HEK293 (cell line): ENCODE measurements around the gene CCDC9.
A peak's percentile ranks its signal among the peaks of the same experiment; 100 is the strongest.

Source experiments
- CTCF ChIA-PET: fragments of 350-600 bp; formaldehyde crosslinking; extraction: SDS; loops from one replicate; lab custom pipeline; 2021; ENCODE audit warnings: antibody characterized with exemption; lab: Yijun Ruan, JAX
- POLR2A ChIA-PET: fragments of 300-600 bp; formaldehyde crosslinking; extraction: SDS; loops from one replicate; lab custom pipeline; 2020; ENCODE audit warnings: antibody characterized with exemption, inconsistent platforms; lab: Yijun Ruan, JAX
- H3K27ac ChIP-seq: fragments of 200-500 bp; sonication (Bioruptor generic); 2 replicates; pipeline ENCODE4 v1.5.1; 2014; ENCODE audit warnings: low read depth, low read length, control low read depth, inconsistent platforms; ENCODE audit errors: extremely low read depth
- H3K36me3 ChIP-seq, 2 experiments: fragments of 200-500 bp in 1 of 2; sonication (Bioruptor generic) in 1 of 2; 1 replicate in 1 of 2; 2 replicates in 1 of 2; pipeline ENCODE4 v1.5.1; 2014 to 2017; ENCODE audit warnings: inconsistent platforms in 2 of 2, low read length in 2 of 2; ENCODE audit not compliant: control insufficient read depth in 2 of 2, insufficient read depth in 1 of 2
- H3K4me1 ChIP-seq: fragments of 200-500 bp; sonication (Bioruptor generic); 2 replicates; pipeline ENCODE4 v1.5.1; 2014; ENCODE audit warnings: mild to moderate bottlenecking, low read length, inconsistent platforms; ENCODE audit not compliant: control insufficient read depth, insufficient read depth
- H3K4me3 ChIP-seq: 2 replicates; pipeline ENCODE4 v1.5.1; 2011; ENCODE audit warnings: low read depth, mild to moderate bottlenecking, control low read depth, low read length, moderate library complexity
- H3K9me3 ChIP-seq: fragments of 200-500 bp; sonication (Bioruptor generic); 2 replicates; pipeline ENCODE4 v1.5.1; 2014; ENCODE audit warnings: low read depth, low read length, inconsistent platforms; ENCODE audit not compliant: control insufficient read depth, insufficient read depth
- CTCF ChIP-seq: fragments of 450-650 bp; formaldehyde crosslinking; IDR thresholded peaks from 2 replicates; pipeline ENCODE4 v1.5.1; 2016; ENCODE audit warnings: missing biosample characterization, missing genetic modification characterization
- FEZF1 ChIP-seq: fragments of 450-650 bp; formaldehyde crosslinking; IDR thresholded peaks from 2 replicates; pipeline ENCODE4 v1.5.1; 2016; ENCODE audit warnings: missing biosample characterization, missing genetic modification characterization
- GLIS1 ChIP-seq: fragments of 450-650 bp; formaldehyde crosslinking; IDR thresholded peaks from 2 replicates; pipeline ENCODE4 v1.5.1; 2016; ENCODE audit warnings: missing biosample characterization, missing genetic modification characterization
- HOXD13 ChIP-seq: sonication (generic); formaldehyde crosslinking; IDR thresholded peaks from 2 replicates; pipeline ENCODE4 v1.8.0; 2022; ENCODE audit warnings: missing genetic modification reagents, borderline replicate concordance
- KLF16 ChIP-seq: fragments of 450-650 bp; formaldehyde crosslinking; IDR thresholded peaks from 2 replicates; pipeline ENCODE4 v1.5.1; 2017; ENCODE audit warnings: missing biosample characterization, missing genetic modification characterization
- KLF8 ChIP-seq: fragments of 450-650 bp; formaldehyde crosslinking; IDR thresholded peaks from 2 replicates; pipeline ENCODE4 v1.5.1; 2016; ENCODE audit warnings: missing biosample characterization, missing genetic modification characterization
- OVOL3 ChIP-seq: fragments of 450-650 bp; formaldehyde crosslinking; IDR thresholded peaks from 2 replicates; pipeline ENCODE4 v1.5.1; 2016; ENCODE audit warnings: missing biosample characterization, missing genetic modification characterization
- PATZ1 ChIP-seq: fragments of 450-650 bp; formaldehyde crosslinking; IDR thresholded peaks from 2 replicates; pipeline ENCODE4 v1.5.1; 2016; ENCODE audit warnings: missing biosample characterization, missing genetic modification characterization
- PRDM1 ChIP-seq: fragments of 450-650 bp; formaldehyde crosslinking; IDR thresholded peaks from 2 replicates; pipeline ENCODE4; 2016; ENCODE audit warnings: missing biosample characterization, missing genetic modification characterization
- SCRT1 ChIP-seq: fragments of 450-650 bp; formaldehyde crosslinking; IDR thresholded peaks from 2 replicates; pipeline ENCODE4 v1.5.1; 2016; ENCODE audit warnings: missing biosample characterization, missing genetic modification characterization, borderline replicate concordance
- SP2 ChIP-seq: fragments of 450-650 bp; formaldehyde crosslinking; IDR thresholded peaks from 2 replicates; pipeline ENCODE4 v1.5.1; 2016; ENCODE audit warnings: missing biosample characterization, missing genetic modification characterization
- TRIM28 ChIP-seq: IDR thresholded peaks from 2 replicates; pipeline ENCODE4 v1.6.1; 2011; ENCODE audit warnings: low read length, control low read depth, borderline replicate concordance
- ZBTB7A ChIP-seq: fragments of 450-650 bp; formaldehyde crosslinking; IDR thresholded peaks from 2 replicates; pipeline ENCODE4 v1.5.1; 2016; ENCODE audit warnings: low read depth, missing biosample characterization, missing genetic modification characterization
- ZFP37 ChIP-seq: fragments of 450-650 bp; formaldehyde crosslinking; IDR thresholded peaks from 2 replicates; pipeline ENCODE4 v1.5.1; 2016; ENCODE audit warnings: missing biosample characterization, missing genetic modification characterization
- ZNF114 ChIP-seq: fragments of 450-650 bp; formaldehyde crosslinking; IDR thresholded peaks from 2 replicates; pipeline ENCODE4 v1.5.0; 2017; ENCODE audit warnings: missing biosample characterization, missing genetic modification characterization
- ZNF132 ChIP-seq: fragments of 450-650 bp; formaldehyde crosslinking; IDR thresholded peaks from 2 replicates; pipeline ENCODE4 v1.5.1; 2017; ENCODE audit warnings: missing biosample characterization, missing genetic modification characterization, borderline replicate concordance
- ZNF146 ChIP-seq: fragments of 450-650 bp; formaldehyde crosslinking; IDR thresholded peaks from 2 replicates; pipeline ENCODE4 v1.5.1; 2016; ENCODE audit warnings: missing biosample characterization, missing genetic modification characterization
- ZNF16 ChIP-seq: fragments of 450-650 bp; formaldehyde crosslinking; IDR thresholded peaks from 2 replicates; pipeline ENCODE4 v1.5.1; 2016; ENCODE audit warnings: low read depth, missing biosample characterization, missing genetic modification characterization
- ZNF221 ChIP-seq: fragments of 450-650 bp; formaldehyde crosslinking; IDR thresholded peaks from 2 replicates; pipeline ENCODE4 v1.5.1; 2017; ENCODE audit warnings: missing biosample characterization, missing genetic modification characterization, borderline replicate concordance
- ZNF248 ChIP-seq: fragments of 450-650 bp; formaldehyde crosslinking; IDR thresholded peaks from 2 replicates; pipeline ENCODE4 v1.5.1; 2017; ENCODE audit warnings: missing biosample characterization, missing genetic modification characterization
- ZNF302 ChIP-seq: fragments of 450-650 bp; formaldehyde crosslinking; IDR thresholded peaks from 2 replicates; pipeline ENCODE4 v1.5.1; 2016; ENCODE audit warnings: missing biosample characterization, missing genetic modification characterization, low read depth
- ZNF341 ChIP-seq: fragments of 450-650 bp; formaldehyde crosslinking; IDR thresholded peaks from 2 replicates; pipeline ENCODE4; 2016; ENCODE audit warnings: low read depth, missing biosample characterization, missing genetic modification characterization
- ZNF350 ChIP-seq: fragments of 450-650 bp; formaldehyde crosslinking; IDR thresholded peaks from 2 replicates; pipeline ENCODE4 v1.5.0; 2017; ENCODE audit warnings: missing biosample characterization, mild to moderate bottlenecking, missing genetic modification characterization
- ZNF391 ChIP-seq: fragments of 450-650 bp; formaldehyde crosslinking; IDR thresholded peaks from 2 replicates; pipeline ENCODE4 v1.5.1; 2016; ENCODE audit warnings: low read depth, missing biosample characterization, missing genetic modification characterization, borderline replicate concordance
- ZNF416 ChIP-seq: fragments of 450-650 bp; formaldehyde crosslinking; IDR thresholded peaks from 2 replicates; pipeline ENCODE4 v1.5.1; 2016; ENCODE audit warnings: missing biosample characterization, missing genetic modification characterization
- ZNF473 ChIP-seq: fragments of 450-650 bp; formaldehyde crosslinking; IDR thresholded peaks from 2 replicates; pipeline ENCODE4 v1.5.1; 2017; ENCODE audit warnings: missing biosample characterization, missing genetic modification characterization
- ZNF48 ChIP-seq: fragments of 450-650 bp; formaldehyde crosslinking; IDR thresholded peaks from 2 replicates; pipeline ENCODE4 v1.5.1; 2016; ENCODE audit warnings: missing biosample characterization, missing genetic modification characterization
- ZNF488 ChIP-seq: fragments of 450-650 bp; formaldehyde crosslinking; IDR thresholded peaks from 2 replicates; pipeline ENCODE4 v1.5.1; 2016; ENCODE audit warnings: missing biosample characterization, missing genetic modification characterization
- ZNF548 ChIP-seq: fragments of 450-650 bp; formaldehyde crosslinking; IDR thresholded peaks from 2 replicates; pipeline ENCODE4 v1.5.1; 2016; ENCODE audit warnings: missing biosample characterization, missing genetic modification characterization
- ZNF549 ChIP-seq: fragments of 450-650 bp; IDR thresholded peaks from 2 replicates; pipeline ENCODE4 v1.5.1; 2018; ENCODE audit warnings: missing biosample characterization, missing genetic modification characterization, mild to moderate bottlenecking, inconsistent platforms, moderate library complexity
- ZNF558 ChIP-seq: fragments of 450-650 bp; formaldehyde crosslinking; IDR thresholded peaks from 2 replicates; pipeline ENCODE4 v1.5.1; 2016; ENCODE audit warnings: missing biosample characterization, missing genetic modification characterization
- ZNF560 ChIP-seq: fragments of 450-650 bp; formaldehyde crosslinking; IDR thresholded peaks from 2 replicates; pipeline ENCODE4 v1.5.1; 2017; ENCODE audit warnings: missing biosample characterization, missing genetic modification characterization, borderline replicate concordance
- ZNF626 ChIP-seq: fragments of 450-650 bp; sonication (Bioruptor Pico); formaldehyde crosslinking; IDR thresholded peaks from 2 replicates; pipeline ENCODE4 v1.5.1; 2018; ENCODE audit warnings: missing biosample characterization, missing genetic modification characterization, inconsistent platforms
- ZNF843 ChIP-seq: fragments of 450-650 bp; formaldehyde crosslinking; IDR thresholded peaks from 2 replicates; pipeline ENCODE4 v1.5.1; 2016; ENCODE audit warnings: missing biosample characterization, missing genetic modification characterization
- ZSCAN5A ChIP-seq: fragments of 450-650 bp; formaldehyde crosslinking; IDR thresholded peaks from 2 replicates; pipeline ENCODE4 v1.5.1; 2016; ENCODE audit warnings: missing biosample characterization, missing genetic modification characterization

CCDC9 gene

GRCh38 chr19:47253467-47253881 is 2.9 kb upstream of the CCDC9 start:
- Histone ChIP-seq H3K9me3 (no peaks in the 10 kb centered on the region), H3K27ac (peak overlapping the region; percentile 64), H3K4me3 (no peak overlapping the region), H3K36me3 (peaks cover 0 to 2% of the 10 kb centered on the region in 2 experiments; a peak in 1 of 3 replicates), H3K4me1 (peaks cover 22% of the 10 kb centered on the region)
- ChIA-PET POLR2A (interaction anchor here (0.5 to 1.9 kb wide), 9 partner anchors 9 to 217 kb away, joined by 3 to 17 read pairs (median 4); partner anchors contain the start of genes INAFM1 and ZC3H4), CTCF (interaction anchor here (0.6 to 2.6 kb wide), 6 partner anchors 9 to 398 kb away, joined by 3 to 25 read pairs (median 3); no protein-coding TSS in a partner anchor)
- TF ChIP-seq ZNF16 (no peak), ZNF626 (tag by site-specific recombination) (no peak), SCRT1 (tag by site-specific recombination) (0 out of 2 replicates have a peak, but pooled peaks have one; percentile 11), ZNF48 (tag by site-specific recombination) (no peak), ZNF391 (tag by site-specific recombination) (peak; percentile 49; the same call in 1 of the 2 replicates), ZNF549 (tag by site-specific recombination) (no peak), OVOL3 (tag by site-specific recombination) (no peak; the same call in 1 of the 2 replicates), ZFP37 (tag by site-specific recombination) (peak; percentile 71; the same call in 1 of the 2 replicates), PATZ1 (tag by site-specific recombination) (peak; percentile 28; the same call in 1 of the 2 replicates), ZBTB7A (tag by site-specific recombination) (no peak), ZNF221 (tag by site-specific recombination) (no peak), HOXD13 (CRISPR knock-in tag) (no peak), ZNF416 (tag by site-specific recombination) (no peak), TRIM28 (no peak; the same call in 1 of the 2 replicates), ZNF341 (tag by site-specific recombination) (no peak), ZNF248 (tag by site-specific recombination) (no peak), ZNF558 (0 out of 2 replicates have a peak, but pooled peaks have one; percentile 67), ZNF132 (tag by site-specific recombination) (no peak), ZNF302 (tag by site-specific recombination) (no peak), ZNF114 (tag by site-specific recombination) (no peak), ZNF548 (tag by site-specific recombination) (no peak), PRDM1 (peak; percentile 96), ZNF843 (tag by site-specific recombination) (peak; percentile 87), ZNF488 (tag by site-specific recombination) (no peak), ZNF350 (tag by site-specific recombination) (no peak), KLF16 (tag by site-specific recombination) (0 out of 2 replicates have a peak, but pooled peaks have one; percentile 13), ZSCAN5A (tag by site-specific recombination) (no peak), ZNF560 (tag by site-specific recombination) (no peak), GLIS1 (tag by site-specific recombination) (peak; percentile 80), SP2 (0 out of 2 replicates have a peak, but pooled peaks have one; percentile 17), FEZF1 (tag by site-specific recombination) (peak; percentile 65), CTCF (tag by site-specific recombination) (no peak), KLF8 (tag by site-specific recombination) (peak; percentile 85), ZNF146 (tag by site-specific recombination) (no peak), ZNF473 (tag by site-specific recombination) (no peak)
